ENCODE measurements around the gene GMNC.

Gene GMNC

DNA sequence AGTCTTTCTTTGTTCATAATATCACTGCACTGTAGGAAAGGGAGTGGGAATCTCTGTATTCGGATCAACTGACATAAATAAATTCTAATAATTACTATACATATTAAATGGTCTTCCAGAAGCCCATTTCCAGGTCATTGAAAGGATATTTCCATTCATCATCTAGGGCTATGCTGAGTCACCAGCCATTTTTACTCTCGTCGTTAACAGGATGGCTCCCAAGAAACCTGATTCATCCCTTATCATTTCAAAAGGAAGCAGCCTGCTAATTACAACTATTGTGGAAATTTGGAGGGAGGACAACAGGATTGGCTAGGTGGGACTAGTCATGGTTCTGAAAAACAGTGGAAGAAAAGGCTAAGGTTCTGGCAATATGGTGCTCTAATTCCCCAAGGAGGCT is 13.6 kb downstream of the GMNC start:
- peak; percentile 37 for DNase-seq (ENCODE audit: low spot score)

DNA sequence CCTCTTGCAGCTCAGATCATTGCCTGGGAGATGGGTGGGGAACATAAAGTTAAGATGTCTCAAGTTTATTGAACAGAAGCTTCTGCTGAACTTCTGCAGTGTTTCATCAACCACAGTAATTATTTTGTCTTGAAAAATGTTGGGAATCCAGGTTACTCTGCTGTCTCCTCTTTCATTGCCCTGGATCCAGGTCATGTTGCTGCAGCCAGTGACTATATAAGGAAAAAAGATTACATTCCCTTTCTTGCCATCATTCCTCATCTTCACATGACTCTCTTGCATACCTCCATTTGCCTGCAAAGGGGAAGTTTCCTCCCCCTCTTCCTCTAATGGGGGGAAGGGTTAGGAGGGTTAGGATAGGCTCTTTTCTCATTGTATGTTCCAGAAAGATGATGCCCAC is 15.1 kb downstream of the GMNC start:
- DNase-seq (ENCODE audit: low spot score) = no peak

- no peak for DNase-seq (ENCODE audit: low spot score)
Measured at GRCh38 chr3:190840146-190840545, 22.3 kb downstream of the GMNC start.

- no peak for DNase-seq (ENCODE audit: low spot score)
Measured at GRCh38 chr3:190831225-190831624, 31.3 kb downstream of the GMNC start.

DNA sequence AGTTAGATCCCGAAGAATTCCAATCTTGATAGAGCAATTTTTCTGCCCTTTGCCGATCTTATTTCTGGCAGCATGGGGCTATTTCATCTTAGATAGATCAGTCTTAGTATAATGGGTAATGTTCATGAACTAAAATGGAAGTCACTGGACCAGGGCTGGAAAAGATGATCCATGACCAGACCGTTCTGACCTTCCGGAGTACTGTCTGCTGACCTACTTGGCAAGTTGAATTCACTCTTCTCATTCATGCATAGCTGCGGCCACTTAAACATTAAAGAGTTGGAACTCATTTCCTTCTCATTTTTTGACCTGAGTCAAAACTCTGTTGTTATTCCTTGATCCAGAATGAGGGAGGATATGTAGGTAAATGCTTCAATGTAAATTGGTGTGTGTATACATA is 32.5 kb downstream of the GMNC start:
- DNase-seq (ENCODE audit: low spot score) = no peak

DNA sequence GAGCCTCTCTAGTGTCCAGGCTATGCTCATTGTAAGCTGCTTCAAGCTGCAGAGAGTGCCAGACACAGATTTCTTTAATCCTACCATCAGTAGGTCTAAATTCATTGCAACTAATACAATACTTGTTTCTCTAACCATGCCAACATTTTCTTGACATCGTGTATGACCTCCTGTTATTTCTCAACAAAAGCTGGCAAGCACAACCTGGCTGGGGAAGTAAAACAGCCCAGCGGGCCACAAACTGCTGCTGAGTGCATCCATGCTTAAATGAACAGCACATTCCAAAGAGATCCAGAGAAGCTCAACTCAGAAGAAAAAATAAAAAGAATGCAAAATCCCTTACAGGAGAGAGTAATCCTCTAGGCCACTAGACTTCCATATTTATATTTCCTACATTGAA is 36.5 kb downstream of the GMNC start:
- DNase-seq (ENCODE audit: low spot score) = no peak

GRCh38 chr3:190825386-190826016 is 37.0 kb downstream of the GMNC start:
- peak; percentile 5 for DNase-seq (ENCODE audit: low spot score)

- DNase-seq (ENCODE audit: low spot score) = peak; percentile 72
Measured at GRCh38 chr3:190811775-190812480, 50.6 kb downstream of the GMNC start.

GRCh38 chr3:190810957-190811356 is 51.5 kb downstream of the GMNC start:
- DNase-seq (ENCODE audit: low spot score) = no peak

GRCh38 chr3:190809351-190809750 is 53.1 kb downstream of the GMNC start:
- no peak for DNase-seq (ENCODE audit: low spot score)

GRCh38 chr3:190807719-190808375 is 54.6 kb downstream of the GMNC start:
- no peak for DNase-seq (ENCODE audit: low spot score)

Measured in RKO (cell line).